Measurements from ENCODE around the gene CHST11. TPM values are rescaled to one million over a fixed set of nuclear protein-coding genes. Genes with fewer than 3 reads are reported as not detected.

Gene CHST11
- total RNA-seq, 2 donors from 2014 or later = 2.9 to 4.9 TPM

GRCh38 chr12:104659058-104659457, 202.3 kb downstream of the CHST11 start:
- intact Hi-C loops (cut with DNase I) = no loop called here
- H3K27me3 ChIP-seq = no peaks in the 10 kb centered on the region
- H3K9me3 ChIP-seq = no peaks in the 10 kb centered on the region
- no peak for DNase-seq
- no peak for TF ChIP-seq CTCF (IDR thresholded peaks at IDR 0.05)
- no peaks in the 10 kb centered on the region for H3K36me3 ChIP-seq
- H3K9ac ChIP-seq (ENCODE audit: low read depth in 2 of 2, low read length in 2 of 2) = no peak overlapping the region
- H3K4me1 ChIP-seq = no peaks in the 10 kb centered on the region
- H3K27ac ChIP-seq = no peak overlapping the region
- no peak overlapping the region for H3K4me3 ChIP-seq

- Histone ChIP-seq H3K27ac (no peak overlapping the region), H3K9me3 (no peaks in the 10 kb centered on the region), H3K27me3 (no peaks in the 10 kb centered on the region), H3K4me1 (no peaks in the 10 kb centered on the region), H3K9ac (ENCODE audit: low read depth in 2 of 2, low read length in 2 of 2) (no peak overlapping the region), H3K36me3 (no peaks in the 10 kb centered on the region), H3K4me3 (no peak overlapping the region)
- DNase-seq = no peak
- intact Hi-C loops (cut with DNase I) = no loop called here
- TF ChIP-seq CTCF (IDR thresholded peaks at IDR 0.05) = no peak
Observed at GRCh38 chr12:104662203-104662602, 205.5 kb downstream of the CHST11 start.

- intact Hi-C loops (cut with DNase I) = no loop called here
Observed at GRCh38 chr12:104662908-104663307, 206.2 kb downstream of the CHST11 start.

DNA sequence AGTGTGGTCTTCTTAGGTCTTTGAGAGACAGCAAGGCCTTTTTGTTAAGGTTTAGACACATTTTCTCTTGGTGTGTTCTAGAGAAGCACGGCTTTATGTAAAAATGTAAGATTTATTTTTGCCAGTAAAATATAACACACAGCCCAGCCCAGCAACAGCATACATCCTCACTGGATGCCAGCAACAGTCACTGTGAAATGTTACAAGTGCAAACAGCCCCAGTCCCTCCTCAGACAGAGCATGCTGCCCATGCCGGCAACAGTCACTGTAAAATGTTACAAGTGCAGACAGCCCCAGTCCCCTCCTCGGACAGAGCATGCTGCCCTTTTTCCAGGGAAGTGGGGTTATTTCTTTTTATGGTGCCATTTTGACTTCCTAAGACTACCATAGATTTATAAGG, 207.6 kb downstream of the CHST11 start:
- TF ChIP-seq CTCF (IDR thresholded peaks at IDR 0.05) = no peak
- Histone ChIP-seq H3K4me3 (no peak overlapping the region), H3K36me3 (no peaks in the 10 kb centered on the region), H3K4me1 (no peaks in the 10 kb centered on the region), H3K9ac (ENCODE audit: low read depth in 2 of 2, low read length in 2 of 2) (no peak overlapping the region), H3K9me3 (no peaks in the 10 kb centered on the region), H3K27me3 (no peaks in the 10 kb centered on the region), H3K27ac (no peak overlapping the region)
- intact Hi-C loops (cut with DNase I) = no loop called here
- no peak for DNase-seq

More at GRCh38 chr12:104662908-104663307, 206.2 kb downstream of the CHST11 start:
- Histone ChIP-seq H3K36me3 (no peaks in the 10 kb centered on the region), H3K9me3 (no peaks in the 10 kb centered on the region), H3K27ac (no peak overlapping the region), H3K4me1 (no peaks in the 10 kb centered on the region), H3K9ac (ENCODE audit: low read depth in 2 of 2, low read length in 2 of 2) (no peak overlapping the region), H3K27me3 (no peaks in the 10 kb centered on the region), H3K4me3 (no peak overlapping the region)
- no peak for DNase-seq
- no peak for TF ChIP-seq CTCF (IDR thresholded peaks at IDR 0.05)

- Histone ChIP-seq H3K27me3 (no peaks in the 10 kb centered on the region), H3K27ac (no peak overlapping the region), H3K9ac (ENCODE audit: low read depth in 2 of 2, low read length in 2 of 2) (no peak overlapping the region), H3K9me3 (no peaks in the 10 kb centered on the region), H3K36me3 (no peaks in the 10 kb centered on the region), H3K4me1 (no peaks in the 10 kb centered on the region), H3K4me3 (no peak overlapping the region)
- no peak for TF ChIP-seq CTCF (IDR thresholded peaks at IDR 0.05)
- no peak for DNase-seq
- intact Hi-C loops (cut with DNase I) = no loop called here
Observed at GRCh38 chr12:104665296-104665695, 208.5 kb downstream of the CHST11 start.

DNA sequence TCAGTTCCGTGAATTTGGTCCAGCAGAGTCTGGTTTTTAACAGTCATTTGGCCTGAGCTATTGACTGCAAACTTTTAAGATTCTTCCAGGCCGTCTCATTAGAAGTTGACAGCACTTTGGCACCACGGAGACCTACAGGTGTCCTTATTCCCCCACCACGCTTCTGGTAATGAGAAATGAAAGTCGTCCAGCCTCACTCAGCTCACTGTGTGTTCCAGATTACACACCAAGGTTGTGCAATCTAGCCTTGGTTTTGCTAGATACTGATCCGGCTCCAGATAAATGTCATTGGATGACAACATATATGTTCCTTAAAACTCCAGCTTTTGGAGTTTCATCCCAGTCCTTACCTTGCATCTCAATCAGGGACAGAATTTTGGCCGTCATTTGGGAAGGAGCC, 210.4 kb downstream of the CHST11 start:
- intact Hi-C loops (cut with DNase I) = no loop called here
- H3K27ac ChIP-seq = no peak overlapping the region
- no peaks in the 10 kb centered on the region for H3K9me3 ChIP-seq
- no peak overlapping the region for H3K9ac ChIP-seq (ENCODE audit: low read depth in 2 of 2, low read length in 2 of 2)
- no peak overlapping the region for H3K4me3 ChIP-seq
- H3K4me1 ChIP-seq = peaks cover 7% of the 10 kb centered on the region
- no peaks in the 10 kb centered on the region for H3K36me3 ChIP-seq
- no peak for DNase-seq
- TF ChIP-seq CTCF (IDR thresholded peaks at IDR 0.05) = no peak
- H3K27me3 ChIP-seq = no peaks in the 10 kb centered on the region
